ENCODE measurements around the gene TCIRG1. TPM values are rescaled to one million over a fixed set of nuclear protein-coding genes. Genes with fewer than 3 reads are reported as not detected.
A peak's percentile ranks its signal among the peaks of the same experiment; 100 is the strongest.

Gene TCIRG1
- total RNA-seq, 1 donor from 2014 or later = 385 TPM

DNA sequence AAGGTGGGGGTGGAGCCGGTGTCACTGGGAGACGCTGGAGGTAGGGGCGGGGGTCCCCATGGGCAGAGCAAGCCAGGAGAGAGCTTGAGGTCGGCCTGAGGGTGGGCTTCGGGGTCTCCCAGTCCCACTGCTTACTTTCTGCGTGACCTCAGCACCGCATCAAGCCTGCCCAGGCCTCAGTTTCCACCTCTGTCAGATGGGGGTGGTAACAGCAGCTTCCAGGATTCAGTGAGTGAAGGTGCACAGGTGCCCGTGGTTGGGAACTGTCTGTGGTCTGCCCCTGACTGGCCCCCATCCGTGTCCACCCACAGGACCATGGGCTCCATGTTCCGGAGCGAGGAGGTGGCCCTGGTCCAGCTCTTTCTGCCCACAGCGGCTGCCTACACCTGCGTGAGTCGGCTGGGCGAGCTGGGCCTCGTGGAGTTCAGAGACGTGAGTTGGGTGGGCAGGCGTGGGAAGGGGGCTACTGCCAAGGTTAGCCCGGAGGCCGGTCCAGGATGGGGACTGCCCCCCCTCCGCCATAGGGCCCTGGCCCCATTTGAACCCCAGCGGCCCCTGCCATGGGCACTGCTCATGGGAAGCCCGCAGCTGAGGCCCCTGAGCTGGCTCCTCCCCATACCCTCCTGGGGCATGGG is 2.2 kb downstream of the TCIRG1 start:
- Histone ChIP-seq H3K4me3 (peak overlapping the region; percentile 63 to 78), H3K27me3 (no peaks in the 10 kb centered on the region), H3K36me3 (peaks cover 28 to 44% of the 10 kb centered on the region in 2 donors), H3K9me3 (no peaks in the 10 kb centered on the region), H3K4me1 (peaks cover 14 to 30% of the 10 kb centered on the region in 2 donors), H3K27ac (peak overlapping the region; percentile 90 to 91)
- intact Hi-C loops (cut with DNase I) = loop anchor here (2.0 kb wide), 1 partner anchor 36 kb away; the partner anchor contains the start of gene UNC93B1
- TF ChIP-seq, protein P1, sequence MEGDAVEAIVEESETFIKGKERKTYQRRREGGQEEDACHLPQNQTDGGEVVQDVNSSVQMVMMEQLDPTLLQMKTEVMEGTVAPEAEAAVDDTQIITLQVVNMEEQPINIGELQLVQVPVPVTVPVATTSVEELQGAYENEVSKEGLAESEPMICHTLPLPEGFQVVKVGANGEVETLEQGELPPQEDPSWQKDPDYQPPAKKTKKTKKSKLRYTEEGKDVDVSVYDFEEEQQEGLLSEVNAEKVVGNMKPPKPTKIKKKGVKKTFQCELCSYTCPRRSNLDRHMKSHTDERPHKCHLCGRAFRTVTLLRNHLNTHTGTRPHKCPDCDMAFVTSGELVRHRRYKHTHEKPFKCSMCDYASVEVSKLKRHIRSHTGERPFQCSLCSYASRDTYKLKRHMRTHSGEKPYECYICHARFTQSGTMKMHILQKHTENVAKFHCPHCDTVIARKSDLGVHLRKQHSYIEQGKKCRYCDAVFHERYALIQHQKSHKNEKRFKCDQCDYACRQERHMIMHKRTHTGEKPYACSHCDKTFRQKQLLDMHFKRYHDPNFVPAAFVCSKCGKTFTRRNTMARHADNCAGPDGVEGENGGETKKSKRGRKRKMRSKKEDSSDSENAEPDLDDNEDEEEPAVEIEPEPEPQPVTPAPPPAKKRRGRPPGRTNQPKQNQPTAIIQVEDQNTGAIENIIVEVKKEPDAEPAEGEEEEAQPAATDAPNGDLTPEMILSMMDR (IDR thresholded peaks at IDR 0.05) = no peak
- no peak for DNase-seq (ENCODE audit: low spot score in 2 of 2)

DNA sequence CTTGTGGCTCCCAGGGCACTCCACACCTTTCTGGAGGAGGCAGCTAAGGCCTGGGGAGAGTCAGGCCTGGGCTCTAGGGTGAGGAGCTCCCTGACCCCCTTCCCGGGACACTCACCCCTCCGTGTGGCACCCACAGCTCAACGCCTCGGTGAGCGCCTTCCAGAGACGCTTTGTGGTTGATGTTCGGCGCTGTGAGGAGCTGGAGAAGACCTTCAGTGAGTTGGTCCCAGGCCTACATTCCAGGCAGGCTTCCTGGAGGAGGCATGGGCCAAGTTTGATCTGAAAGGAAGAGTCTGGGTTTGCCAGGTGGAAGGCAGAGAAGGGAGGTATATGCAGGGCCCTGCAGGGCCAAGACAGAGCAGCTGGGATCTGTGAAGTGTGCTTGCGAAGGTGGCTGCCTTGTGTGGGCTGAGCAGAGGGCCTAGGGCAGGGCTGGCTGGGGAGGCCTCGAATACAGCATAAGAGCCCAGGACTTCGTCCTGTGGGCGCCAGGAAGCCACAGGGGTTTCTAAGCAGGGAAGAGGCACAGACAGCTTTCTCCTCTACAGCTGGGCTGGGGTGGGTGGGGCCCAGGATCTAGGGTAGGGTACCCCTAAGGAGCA is 2.9 kb downstream of the TCIRG1 start:
- H3K4me1 ChIP-seq = peaks cover 14 to 30% of the 10 kb centered on the region in 2 donors
- no peak for DNase-seq (ENCODE audit: low spot score in 2 of 2)
- H3K4me3 ChIP-seq = no peak overlapping the region
- intact Hi-C loops (cut with DNase I) = loop anchor here (2.0 kb wide), 1 partner anchor 37 kb away; the partner anchor contains the start of gene UNC93B1
- peak overlapping the region; percentile 90 to 91 for H3K27ac ChIP-seq
- peaks cover 29 to 42% of the 10 kb centered on the region in 2 donors for H3K36me3 ChIP-seq
- H3K9me3 ChIP-seq = no peaks in the 10 kb centered on the region
- TF ChIP-seq, protein P1 (IDR thresholded peaks at IDR 0.05) = no peak
- H3K27me3 ChIP-seq = no peaks in the 10 kb centered on the region

DNA sequence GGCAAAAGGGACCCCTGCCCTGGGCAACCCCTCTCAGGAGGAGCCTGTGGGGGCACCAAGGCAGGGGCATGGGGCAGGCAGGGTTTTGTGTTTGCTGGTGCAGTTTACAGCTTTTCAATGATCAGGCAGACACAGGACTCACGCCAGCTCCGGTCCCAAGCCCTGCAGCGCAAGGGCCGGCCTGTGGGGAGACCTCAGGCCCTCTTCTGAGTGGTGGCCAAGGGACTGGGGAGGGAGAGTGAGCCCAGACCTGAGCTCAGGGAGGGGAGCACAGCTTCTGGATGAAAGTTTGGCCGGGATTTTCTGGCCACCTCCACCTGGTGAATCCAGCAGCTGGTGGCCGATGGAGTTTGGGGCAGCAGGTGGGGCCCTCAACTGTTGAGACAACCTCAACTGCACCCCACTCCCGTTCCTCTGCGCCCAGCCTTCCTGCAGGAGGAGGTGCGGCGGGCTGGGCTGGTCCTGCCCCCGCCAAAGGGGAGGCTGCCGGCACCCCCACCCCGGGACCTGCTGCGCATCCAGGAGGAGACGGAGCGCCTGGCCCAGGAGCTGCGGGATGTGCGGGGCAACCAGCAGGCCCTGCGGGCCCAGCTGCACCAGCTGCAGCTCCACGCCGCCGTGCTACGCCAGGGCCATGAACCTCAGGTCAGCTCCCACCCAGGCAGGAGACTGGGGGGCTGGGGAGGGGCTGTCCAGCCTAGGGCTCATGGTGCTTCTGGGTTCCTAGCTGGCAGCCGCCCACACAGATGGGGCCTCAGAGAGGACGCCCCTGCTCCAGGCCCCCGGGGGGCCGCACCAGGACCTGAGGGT is 3.6 kb downstream of the TCIRG1 start:
- Histone ChIP-seq H3K4me3 (no peak overlapping the region), H3K9me3 (no peaks in the 10 kb centered on the region), H3K4me1 (peaks cover 14 to 25% of the 10 kb centered on the region in 2 donors), H3K27me3 (no peaks in the 10 kb centered on the region), H3K27ac (peak overlapping the region; percentile 20 to 90), H3K36me3 (peaks cover 29 to 44% of the 10 kb centered on the region in 2 donors)
- intact Hi-C loops (cut with DNase I) = no loop called here
- TF ChIP-seq, protein P1 (IDR thresholded peaks at IDR 0.05) = no peak
- DNase-seq (ENCODE audit: low spot score in 2 of 2) = no peak

DNA sequence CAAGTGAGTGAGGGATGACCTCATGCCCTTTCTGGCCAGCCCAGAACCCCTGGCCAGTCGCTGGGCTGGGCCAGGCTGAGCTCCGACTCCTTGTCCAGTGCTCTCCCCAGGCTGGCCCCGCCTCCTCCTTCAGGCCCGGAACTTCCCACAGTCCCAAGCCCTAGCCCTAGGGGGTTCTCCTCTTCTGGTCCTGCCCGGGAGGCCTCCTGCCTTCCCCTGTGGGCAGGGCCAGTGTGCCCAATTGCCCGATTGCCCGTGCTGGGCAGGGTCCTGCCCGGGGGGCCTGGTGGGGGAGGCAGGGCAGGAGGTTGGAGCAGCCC is 4.2 kb downstream of the TCIRG1 start:
- no peak for DNase-seq (ENCODE audit: low spot score in 2 of 2)
- Histone ChIP-seq H3K36me3 (peaks cover 33 to 47% of the 10 kb centered on the region in 2 donors), H3K4me3 (no peak overlapping the region), H3K27ac (peak overlapping the region in 1 of 2 donors; percentile 20), H3K9me3 (no peaks in the 10 kb centered on the region), H3K27me3 (no peaks in the 10 kb centered on the region), H3K4me1 (peaks cover 8 to 20% of the 10 kb centered on the region in 2 donors)
- intact Hi-C loops (cut with DNase I) = no loop called here
- TF ChIP-seq, protein P1 (IDR thresholded peaks at IDR 0.05) = no peak

DNA sequence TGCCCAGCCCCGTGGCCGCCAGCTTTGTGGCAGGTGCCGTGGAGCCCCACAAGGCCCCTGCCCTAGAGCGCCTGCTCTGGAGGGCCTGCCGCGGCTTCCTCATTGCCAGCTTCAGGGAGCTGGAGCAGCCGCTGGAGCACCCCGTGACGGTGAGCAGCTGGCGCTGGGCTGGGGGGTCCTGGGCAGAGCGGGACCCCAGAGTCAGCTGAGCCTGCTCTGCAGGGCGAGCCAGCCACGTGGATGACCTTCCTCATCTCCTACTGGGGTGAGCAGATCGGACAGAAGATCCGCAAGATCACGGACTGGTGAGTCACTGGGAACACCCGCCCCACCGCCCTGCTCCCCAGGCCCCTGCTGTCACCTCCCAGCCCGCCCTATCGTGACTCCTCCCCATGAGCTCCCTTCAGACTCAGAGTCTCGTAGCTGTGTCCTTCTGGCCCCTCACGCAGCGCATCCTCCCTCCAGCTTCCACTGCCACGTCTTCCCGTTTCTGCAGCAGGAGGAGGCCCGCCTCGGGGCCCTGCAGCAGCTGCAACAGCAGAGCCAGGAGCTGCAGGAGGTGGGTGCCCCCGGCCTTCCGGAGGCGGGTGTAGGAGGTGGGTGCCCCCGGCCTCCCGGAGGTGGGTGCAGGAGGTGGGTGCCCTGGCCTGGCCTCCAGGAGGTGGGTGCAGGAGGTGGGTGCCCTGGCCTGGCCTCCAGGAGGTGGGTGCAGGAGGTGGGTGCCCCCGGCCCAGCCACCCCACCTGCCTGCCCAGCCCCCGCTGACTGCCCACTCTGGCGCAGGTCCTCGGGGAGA is 4.7 kb downstream of the TCIRG1 start:
- H3K4me3 ChIP-seq = no peak overlapping the region
- no peaks in the 10 kb centered on the region for H3K9me3 ChIP-seq
- intact Hi-C loops (cut with DNase I) = no loop called here
- TF ChIP-seq, protein P1 (IDR thresholded peaks at IDR 0.05) = no peak
- no peak for DNase-seq (ENCODE audit: low spot score in 2 of 2)
- peaks cover 3 to 14% of the 10 kb centered on the region in 2 donors for H3K4me1 ChIP-seq
- peaks cover 38 to 53% of the 10 kb centered on the region in 2 donors for H3K36me3 ChIP-seq
- H3K27me3 ChIP-seq = no peaks in the 10 kb centered on the region
- peak overlapping the region in 1 of 2 donors; percentile 20 for H3K27ac ChIP-seq
